Measurements from ENCODE around the gene LINGO3.
A peak's percentile ranks its signal among the peaks of the same experiment; 100 is the strongest.

LINGO3 gene

DNA sequence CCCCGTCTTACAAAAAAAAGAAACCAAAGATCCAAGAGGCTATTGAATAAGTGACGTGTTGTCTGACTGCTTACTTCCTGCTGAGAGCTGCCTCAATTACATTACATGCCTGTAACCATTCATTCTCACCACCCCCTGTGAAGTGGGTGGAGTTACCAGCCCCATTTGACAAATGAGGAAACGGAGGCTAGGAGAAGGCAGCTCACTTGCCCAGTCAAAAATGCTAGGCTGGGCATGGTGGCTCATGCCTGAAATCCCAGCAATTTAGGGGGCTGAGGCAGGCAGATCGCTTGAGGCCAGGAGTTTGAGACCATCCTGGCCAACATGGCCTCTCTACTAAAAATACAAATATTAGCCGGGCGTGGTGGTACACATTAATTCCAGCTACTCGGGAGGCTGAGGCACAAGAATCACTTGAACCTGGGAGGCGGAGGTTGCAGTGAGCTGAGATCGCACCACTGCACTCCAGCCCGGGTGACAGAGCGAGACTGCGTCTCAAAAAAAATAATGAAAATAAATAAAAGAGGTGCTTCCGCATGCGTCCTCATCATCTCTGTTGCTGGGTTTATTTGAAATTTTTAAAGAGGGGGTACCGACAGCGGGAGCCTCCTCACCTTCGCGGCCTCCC lies 19.9 kb upstream of the LINGO3 start:
- ChIA-PET POLR2A (interaction anchor here (0.7 to 1.7 kb wide), 9 partner anchors 9 to 148 kb away, joined by 3 to 6 read pairs (median 4); partner anchors contain the start of gene GADD45B), CTCF (interaction anchor here (0.6 to 1.7 kb wide), 3 partner anchors 36 to 170 kb away, joined by 3 to 4 read pairs (median 4); no protein-coding TSS in a partner anchor)
- H3K36me3 ChIP-seq (ENCODE audit: control insufficient read depth in 2 of 2, insufficient read depth in 1 of 2, low read length in 2 of 2), result peaks cover 4 to 34% of the 10 kb centered on the region in 2 experiments; a peak in 2 of 3 replicates
- H3K9me3 ChIP-seq (ENCODE audit: control insufficient read depth, insufficient read depth, low read depth, low read length), result no peaks in the 10 kb centered on the region
- peaks cover 14% of the 10 kb centered on the region for H3K4me1 ChIP-seq (ENCODE audit: control insufficient read depth, insufficient read depth, low read length)
- peak overlapping the region; percentile 90 for H3K27ac ChIP-seq (ENCODE audit: extremely low read depth, low read depth, low read length)
- peak overlapping the region; percentile 92 for H3K4me3 ChIP-seq (ENCODE audit: low read depth, low read length)
- peak; percentile 86 for TF ChIP-seq GLIS1 (tag by site-specific recombination; IDR thresholded peaks at IDR 0.05)
- no peak for TF ChIP-seq GLI2 (tag by site-specific recombination; IDR thresholded peaks at IDR 0.05; ENCODE audit: borderline replicate concordance, low read depth)
- TF ChIP-seq ZNF211 (tag by site-specific recombination; IDR thresholded peaks at IDR 0.05; ENCODE audit: low read depth), result no peak
- TF ChIP-seq, protein P1, sequence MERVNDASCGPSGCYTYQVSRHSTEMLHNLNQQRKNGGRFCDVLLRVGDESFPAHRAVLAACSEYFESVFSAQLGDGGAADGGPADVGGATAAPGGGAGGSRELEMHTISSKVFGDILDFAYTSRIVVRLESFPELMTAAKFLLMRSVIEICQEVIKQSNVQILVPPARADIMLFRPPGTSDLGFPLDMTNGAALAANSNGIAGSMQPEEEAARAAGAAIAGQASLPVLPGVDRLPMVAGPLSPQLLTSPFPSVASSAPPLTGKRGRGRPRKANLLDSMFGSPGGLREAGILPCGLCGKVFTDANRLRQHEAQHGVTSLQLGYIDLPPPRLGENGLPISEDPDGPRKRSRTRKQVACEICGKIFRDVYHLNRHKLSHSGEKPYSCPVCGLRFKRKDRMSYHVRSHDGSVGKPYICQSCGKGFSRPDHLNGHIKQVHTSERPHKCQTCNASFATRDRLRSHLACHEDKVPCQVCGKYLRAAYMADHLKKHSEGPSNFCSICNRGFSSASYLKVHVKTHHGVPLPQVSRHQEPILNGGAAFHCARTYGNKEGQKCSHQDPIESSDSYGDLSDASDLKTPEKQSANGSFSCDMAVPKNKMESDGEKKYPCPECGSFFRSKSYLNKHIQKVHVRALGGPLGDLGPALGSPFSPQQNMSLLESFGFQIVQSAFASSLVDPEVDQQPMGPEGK (tag by site-specific recombination; IDR thresholded peaks at IDR 0.05), result peak; percentile 12; the same call in 1 of the 2 replicates
- no peak for TF ChIP-seq ZNF354C (tag by site-specific recombination; IDR thresholded peaks at IDR 0.05; ENCODE audit: borderline replicate concordance, low read depth)
- TF ChIP-seq ZNF302 (tag by site-specific recombination; IDR thresholded peaks at IDR 0.05; ENCODE audit: low read depth), result no peak
- no peak for TF ChIP-seq ZNF558 (tag by site-specific recombination; IDR thresholded peaks at IDR 0.05)
- no peak for TF ChIP-seq ZNF704 (tag by site-specific recombination; IDR thresholded peaks at IDR 0.05)
- TF ChIP-seq, protein P2, sequence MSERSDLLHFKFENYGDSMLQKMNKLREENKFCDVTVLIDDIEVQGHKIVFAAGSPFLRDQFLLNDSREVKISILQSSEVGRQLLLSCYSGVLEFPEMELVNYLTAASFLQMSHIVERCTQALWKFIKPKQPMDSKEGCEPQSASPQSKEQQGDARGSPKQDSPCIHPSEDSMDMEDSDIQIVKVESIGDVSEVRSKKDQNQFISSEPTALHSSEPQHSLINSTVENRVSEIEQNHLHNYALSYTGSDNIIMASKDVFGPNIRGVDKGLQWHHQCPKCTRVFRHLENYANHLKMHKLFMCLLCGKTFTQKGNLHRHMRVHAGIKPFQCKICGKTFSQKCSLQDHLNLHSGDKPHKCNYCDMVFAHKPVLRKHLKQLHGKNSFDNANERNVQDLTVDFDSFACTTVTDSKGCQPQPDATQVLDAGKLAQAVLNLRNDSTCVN (tag by site-specific recombination; optimal IDR thresholded peaks at IDR 0.05), result no peak
- TF ChIP-seq YY2 (tag by site-specific recombination; IDR thresholded peaks at IDR 0.05), result no peak
- TF ChIP-seq SP3 (tag by site-specific recombination; IDR thresholded peaks at IDR 0.05), result no peak
- TF ChIP-seq, protein P3, sequence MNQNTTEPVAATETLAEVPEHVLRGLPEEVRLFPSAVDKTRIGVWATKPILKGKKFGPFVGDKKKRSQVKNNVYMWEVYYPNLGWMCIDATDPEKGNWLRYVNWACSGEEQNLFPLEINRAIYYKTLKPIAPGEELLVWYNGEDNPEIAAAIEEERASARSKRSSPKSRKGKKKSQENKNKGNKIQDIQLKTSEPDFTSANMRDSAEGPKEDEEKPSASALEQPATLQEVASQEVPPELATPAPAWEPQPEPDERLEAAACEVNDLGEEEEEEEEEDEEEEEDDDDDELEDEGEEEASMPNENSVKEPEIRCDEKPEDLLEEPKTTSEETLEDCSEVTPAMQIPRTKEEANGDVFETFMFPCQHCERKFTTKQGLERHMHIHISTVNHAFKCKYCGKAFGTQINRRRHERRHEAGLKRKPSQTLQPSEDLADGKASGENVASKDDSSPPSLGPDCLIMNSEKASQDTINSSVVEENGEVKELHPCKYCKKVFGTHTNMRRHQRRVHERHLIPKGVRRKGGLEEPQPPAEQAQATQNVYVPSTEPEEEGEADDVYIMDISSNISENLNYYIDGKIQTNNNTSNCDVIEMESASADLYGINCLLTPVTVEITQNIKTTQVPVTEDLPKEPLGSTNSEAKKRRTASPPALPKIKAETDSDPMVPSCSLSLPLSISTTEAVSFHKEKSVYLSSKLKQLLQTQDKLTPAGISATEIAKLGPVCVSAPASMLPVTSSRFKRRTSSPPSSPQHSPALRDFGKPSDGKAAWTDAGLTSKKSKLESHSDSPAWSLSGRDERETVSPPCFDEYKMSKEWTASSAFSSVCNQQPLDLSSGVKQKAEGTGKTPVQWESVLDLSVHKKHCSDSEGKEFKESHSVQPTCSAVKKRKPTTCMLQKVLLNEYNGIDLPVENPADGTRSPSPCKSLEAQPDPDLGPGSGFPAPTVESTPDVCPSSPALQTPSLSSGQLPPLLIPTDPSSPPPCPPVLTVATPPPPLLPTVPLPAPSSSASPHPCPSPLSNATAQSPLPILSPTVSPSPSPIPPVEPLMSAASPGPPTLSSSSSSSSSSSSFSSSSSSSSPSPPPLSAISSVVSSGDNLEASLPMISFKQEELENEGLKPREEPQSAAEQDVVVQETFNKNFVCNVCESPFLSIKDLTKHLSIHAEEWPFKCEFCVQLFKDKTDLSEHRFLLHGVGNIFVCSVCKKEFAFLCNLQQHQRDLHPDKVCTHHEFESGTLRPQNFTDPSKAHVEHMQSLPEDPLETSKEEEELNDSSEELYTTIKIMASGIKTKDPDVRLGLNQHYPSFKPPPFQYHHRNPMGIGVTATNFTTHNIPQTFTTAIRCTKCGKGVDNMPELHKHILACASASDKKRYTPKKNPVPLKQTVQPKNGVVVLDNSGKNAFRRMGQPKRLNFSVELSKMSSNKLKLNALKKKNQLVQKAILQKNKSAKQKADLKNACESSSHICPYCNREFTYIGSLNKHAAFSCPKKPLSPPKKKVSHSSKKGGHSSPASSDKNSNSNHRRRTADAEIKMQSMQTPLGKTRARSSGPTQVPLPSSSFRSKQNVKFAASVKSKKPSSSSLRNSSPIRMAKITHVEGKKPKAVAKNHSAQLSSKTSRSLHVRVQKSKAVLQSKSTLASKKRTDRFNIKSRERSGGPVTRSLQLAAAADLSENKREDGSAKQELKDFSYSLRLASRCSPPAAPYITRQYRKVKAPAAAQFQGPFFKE (tag by site-specific recombination; IDR thresholded peaks at IDR 0.05; ENCODE audit: borderline replicate concordance), result no peak
- TF ChIP-seq GLIS2 (tag by site-specific recombination; IDR thresholded peaks at IDR 0.05), result no peak
- no peak for TF ChIP-seq MEIS1 (CRISPR knock-in tag; IDR thresholded peaks at IDR 0.05; ENCODE audit: borderline replicate concordance)
- TF ChIP-seq SP2 (tag by site-specific recombination; IDR thresholded peaks at IDR 0.05), result peak; percentile 67
- no peak for TF ChIP-seq SALL2 (tag by site-specific recombination; IDR thresholded peaks at IDR 0.05; ENCODE audit: borderline replicate concordance)
- peak; percentile 83; the same call in 1 of the 2 replicates for TF ChIP-seq PRDM10 (tag by site-specific recombination; IDR thresholded peaks at IDR 0.05)
- TF ChIP-seq ZNF146 (tag by site-specific recombination; IDR thresholded peaks at IDR 0.05), result no peak
- no peak for TF ChIP-seq ZNF48 (tag by site-specific recombination; IDR thresholded peaks at IDR 0.05)
- no peak; the same call in 1 of the 2 replicates for TF ChIP-seq ZNF391 (tag by site-specific recombination; IDR thresholded peaks at IDR 0.05; ENCODE audit: borderline replicate concordance, low read depth)
- TF ChIP-seq ZNF514 (tag by site-specific recombination; IDR thresholded peaks at IDR 0.05), result no peak
- TF ChIP-seq ZNF37A (tag by site-specific recombination; IDR thresholded peaks at IDR 0.05), result no peak
- no peak for TF ChIP-seq ZNF544 (tag by site-specific recombination; IDR thresholded peaks at IDR 0.05)
- no peak for TF ChIP-seq ZFP3 (tag by site-specific recombination; IDR thresholded peaks at IDR 0.05; ENCODE audit: low read depth)
